HL-60/S4 treated with retinoic acid at 250 ng/mL for 4 days and 3 days (cell line): ENCODE data around the gene GBP5.
"Not testable (repeated sequence)": the region's sequence is repeated elsewhere in the genome, so short reads cannot be mapped to it uniquely, and the experiment has no call there.

ENCODE experiments used
- in situ Hi-C: fragments of 300-500 bp; cut with MboI; formaldehyde crosslinking; loops from 2 replicates; pipeline ENCODE4 v1.7.0; 2022; ENCODE audit warnings: low sequenced_read_pairs

The GBP5 gene, protein sequence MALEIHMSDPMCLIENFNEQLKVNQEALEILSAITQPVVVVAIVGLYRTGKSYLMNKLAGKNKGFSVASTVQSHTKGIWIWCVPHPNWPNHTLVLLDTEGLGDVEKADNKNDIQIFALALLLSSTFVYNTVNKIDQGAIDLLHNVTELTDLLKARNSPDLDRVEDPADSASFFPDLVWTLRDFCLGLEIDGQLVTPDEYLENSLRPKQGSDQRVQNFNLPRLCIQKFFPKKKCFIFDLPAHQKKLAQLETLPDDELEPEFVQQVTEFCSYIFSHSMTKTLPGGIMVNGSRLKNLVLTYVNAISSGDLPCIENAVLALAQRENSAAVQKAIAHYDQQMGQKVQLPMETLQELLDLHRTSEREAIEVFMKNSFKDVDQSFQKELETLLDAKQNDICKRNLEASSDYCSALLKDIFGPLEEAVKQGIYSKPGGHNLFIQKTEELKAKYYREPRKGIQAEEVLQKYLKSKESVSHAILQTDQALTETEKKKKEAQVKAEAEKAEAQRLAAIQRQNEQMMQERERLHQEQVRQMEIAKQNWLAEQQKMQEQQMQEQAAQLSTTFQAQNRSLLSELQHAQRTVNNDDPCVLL

DNA sequence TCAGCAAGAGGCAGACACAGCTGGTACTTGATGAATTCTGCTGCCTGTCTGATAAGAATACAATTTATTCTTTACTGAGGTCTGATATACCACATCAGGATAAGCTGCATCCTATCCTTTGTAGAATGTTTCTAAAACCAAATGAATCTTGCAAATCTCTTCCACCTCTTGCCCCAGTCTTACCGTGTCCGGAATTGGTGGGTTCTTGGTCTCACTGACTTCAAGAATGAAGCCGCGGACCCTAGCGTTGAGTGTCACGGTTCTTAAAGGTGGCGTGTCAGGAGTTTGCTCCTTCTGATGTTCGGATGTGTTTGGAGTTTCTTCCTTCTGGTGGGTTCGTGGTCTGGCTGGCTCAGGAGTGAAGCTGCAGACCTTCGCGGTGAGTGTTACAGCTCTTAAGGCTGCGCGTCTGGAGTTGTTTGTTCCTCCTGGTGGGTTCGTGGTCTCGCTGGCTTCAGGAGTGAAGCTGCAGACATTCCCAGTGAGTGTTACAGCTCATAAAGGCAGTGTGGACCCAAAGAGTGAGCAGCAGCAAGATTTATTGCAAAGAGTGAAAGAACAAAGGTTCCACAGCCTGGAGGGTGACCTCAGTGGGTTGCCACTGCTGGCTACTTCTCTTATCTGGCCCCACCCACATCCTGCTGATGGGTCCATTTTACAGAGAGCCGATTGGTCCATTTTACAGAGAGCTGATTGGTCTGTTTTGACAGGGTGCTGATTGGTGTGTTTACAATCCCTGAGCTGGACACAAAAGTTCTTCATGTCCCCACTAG is at the start of gene GBP5:
TSS of gene GBP5 (minus strand) at position 592 of the 773 bp plus-strand sequence. CDS start 3,305 bp downstream, outside the sequence.
- in situ Hi-C loops: not testable (repeated sequence)

DNA sequence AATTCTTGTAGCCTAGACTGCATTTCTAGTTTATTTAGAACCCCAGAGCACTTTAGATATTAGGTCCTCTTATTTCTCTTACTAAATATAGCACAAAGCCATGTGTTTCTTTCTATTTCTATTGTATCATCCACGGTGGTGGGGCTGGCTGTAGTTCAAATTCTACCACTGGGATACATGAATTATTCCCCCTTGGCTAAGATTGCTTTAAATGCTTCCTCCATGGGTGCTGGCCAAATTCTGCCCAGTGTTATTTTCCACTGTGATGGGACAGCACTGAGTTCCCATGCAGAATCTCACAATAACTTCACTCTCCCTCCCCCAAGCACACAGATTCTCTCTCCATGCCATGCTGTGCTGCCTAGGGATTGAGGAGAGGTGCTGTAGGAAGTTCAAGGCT is 49.7 kb upstream of the GBP5 start:
- in situ Hi-C loops: no loop called here

DNA sequence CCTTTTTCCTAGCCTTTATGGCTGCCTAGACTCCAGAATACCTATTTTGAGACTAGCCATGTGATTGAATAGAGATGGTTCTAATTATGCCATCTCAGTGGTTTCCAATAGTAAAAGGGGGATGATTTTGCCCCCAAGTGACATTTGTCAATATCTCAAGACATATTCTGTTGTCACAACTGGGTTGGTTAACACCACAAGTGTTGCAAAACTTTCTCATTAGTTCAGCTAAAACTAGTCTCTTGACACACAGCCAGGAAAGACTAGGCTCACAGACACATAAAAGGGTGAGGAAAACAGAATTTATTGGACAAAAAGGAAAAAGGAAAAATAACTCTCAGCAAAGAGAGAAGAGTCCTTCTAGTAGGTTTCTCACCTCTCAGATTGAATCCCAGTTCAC is 39.9 kb upstream of the GBP5 start:
- in situ Hi-C loops: no loop called here

DNA sequence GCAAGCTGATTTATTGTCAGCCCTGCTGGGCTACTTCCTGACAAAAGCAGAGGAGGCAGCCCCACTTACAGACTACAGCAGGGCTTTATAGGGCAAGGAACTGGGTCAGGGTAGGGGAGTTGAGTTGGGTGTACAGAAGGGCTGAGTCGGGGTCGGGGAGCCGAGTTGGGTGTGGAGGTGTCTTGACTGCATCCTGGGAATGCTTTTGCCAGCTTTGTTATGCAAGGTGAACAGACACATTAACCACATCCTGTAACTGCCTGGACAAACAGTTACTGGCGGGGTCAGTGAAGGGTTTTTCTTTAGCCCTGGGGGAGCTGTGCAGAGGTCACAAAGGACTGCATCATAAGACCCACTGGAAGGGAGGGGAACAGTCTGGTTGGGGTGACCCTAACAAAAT is 39.1 kb upstream of the GBP5 start:
- in situ Hi-C loops: no loop called here

DNA sequence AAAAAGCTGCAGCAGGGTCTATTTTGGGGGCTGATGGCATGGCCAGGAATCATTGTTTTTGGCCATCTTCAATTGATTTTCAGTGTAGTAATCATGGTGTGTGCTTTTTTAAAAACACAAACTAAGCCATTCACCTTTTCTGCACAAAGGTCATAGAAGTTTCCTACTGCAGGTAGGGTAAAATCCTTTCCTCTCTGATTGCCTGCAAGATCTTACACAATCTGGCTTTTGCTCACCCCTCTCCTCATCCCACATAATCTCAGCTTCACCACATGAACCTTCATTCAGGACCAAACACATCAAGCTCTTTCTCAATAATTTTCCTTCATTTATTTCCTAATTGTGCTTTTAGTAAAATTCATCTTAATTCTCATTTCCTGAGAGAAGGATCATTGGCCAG is 38.3 kb upstream of the GBP5 start:
- in situ Hi-C loops: no loop called here

DNA sequence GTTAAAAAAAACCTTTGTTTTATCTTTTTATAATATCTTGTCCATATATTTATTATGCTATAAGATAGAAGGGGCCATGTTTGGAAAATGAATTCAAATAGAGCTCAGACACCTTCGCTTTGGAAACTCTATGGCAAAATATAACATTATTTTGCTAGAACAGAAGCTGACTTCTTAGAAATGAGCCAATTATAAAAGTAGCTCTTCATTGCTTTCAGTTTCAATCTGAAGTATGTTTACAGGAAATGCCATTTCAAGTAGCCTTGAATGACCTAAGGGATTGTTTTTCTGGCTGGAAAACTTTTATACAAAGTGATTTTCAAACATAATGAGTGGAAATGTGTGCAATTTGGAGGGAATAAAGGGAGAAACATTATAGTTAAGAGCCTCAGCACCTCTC is 37.8 kb upstream of the GBP5 start:
- in situ Hi-C loops: no loop called here

DNA sequence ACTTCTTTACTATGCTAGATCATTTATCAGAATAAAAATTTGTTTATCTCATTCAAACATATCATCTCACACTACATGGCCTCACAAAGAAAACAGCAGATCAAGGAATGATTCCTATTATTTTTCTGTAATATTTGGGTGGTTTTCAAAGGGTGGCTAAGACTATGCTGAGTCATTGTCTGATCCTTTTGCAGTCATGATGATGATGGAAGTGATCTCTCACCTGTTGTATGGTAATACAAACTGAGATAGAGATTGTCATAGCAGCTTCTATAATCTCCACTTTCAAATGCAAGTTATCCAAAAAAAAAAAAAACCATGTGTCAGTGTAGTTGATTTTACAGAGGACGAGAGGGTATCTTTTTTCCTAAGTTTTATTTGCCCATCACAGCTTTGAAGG is 37.2 kb upstream of the GBP5 start:
- in situ Hi-C loops: no loop called here

DNA sequence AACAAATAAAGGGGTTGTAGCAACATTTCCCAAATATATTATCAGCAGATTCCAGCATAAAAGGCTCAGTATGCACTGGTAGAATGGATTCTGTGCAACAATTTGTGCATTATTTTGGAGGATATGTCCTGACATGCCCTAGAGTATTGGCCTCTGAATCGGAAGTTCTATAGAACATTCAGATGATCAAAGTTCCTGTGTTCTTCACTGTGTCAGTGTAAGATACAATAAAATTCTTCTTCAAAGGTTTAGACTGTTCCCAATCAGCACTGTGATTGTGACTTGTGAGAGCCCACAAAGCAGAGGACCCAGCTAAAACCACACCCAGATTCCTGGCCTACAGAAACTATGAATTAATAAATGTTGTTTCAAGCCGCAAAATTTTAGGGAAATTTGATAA is 33.6 kb upstream of the GBP5 start:
- in situ Hi-C loops: no loop called here

DNA sequence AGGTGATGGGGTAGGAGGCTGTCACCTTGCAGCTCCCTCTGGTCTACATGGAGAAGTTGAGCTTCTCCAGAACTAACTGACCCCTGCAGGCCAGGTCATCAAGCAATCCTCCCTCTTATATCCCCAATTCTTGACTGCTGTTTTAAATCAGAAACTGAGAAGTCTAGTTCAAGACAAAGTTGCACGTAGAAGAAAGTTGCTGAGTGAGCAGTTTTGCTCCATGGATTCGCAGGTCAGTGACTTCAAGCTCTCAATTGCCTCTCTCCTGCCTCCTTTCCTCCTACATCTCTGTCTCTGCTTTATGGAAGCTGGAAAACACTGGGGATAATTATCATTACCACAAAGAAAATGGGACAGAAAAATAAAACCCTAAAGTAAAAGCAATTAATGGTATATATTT is 32.8 kb upstream of the GBP5 start:
- in situ Hi-C loops: no loop called here

DNA sequence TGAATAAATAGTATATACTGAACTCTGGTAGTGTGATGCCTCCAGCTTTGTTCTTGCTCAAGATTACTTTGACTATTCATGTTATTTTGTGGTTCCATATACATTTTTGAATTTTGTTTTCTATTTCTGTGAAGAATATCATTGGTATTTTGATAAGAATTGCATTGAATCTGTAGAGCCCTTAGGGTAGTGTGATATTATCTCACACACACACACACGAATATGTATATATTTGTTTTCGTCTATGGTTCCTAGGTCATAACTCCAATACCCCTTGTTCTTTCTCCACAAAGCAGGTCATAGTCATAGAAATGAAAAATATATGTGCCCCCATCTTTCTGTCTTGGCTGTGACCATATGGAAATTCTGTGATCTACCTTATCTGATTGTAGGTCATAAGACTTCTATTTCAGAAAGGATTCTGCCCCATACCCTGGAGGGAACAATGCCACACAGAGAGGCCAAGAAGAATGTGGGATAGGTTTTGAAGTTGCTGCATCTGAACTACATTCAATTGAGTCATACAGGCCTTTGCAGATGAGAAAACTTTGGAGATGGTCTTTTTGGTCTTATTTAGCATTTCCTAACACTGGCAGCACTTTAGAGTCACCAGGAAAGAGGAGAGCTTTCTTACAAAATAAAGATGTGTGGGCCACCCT is 32.0 kb upstream of the GBP5 start:
- in situ Hi-C loops: no loop called here

DNA sequence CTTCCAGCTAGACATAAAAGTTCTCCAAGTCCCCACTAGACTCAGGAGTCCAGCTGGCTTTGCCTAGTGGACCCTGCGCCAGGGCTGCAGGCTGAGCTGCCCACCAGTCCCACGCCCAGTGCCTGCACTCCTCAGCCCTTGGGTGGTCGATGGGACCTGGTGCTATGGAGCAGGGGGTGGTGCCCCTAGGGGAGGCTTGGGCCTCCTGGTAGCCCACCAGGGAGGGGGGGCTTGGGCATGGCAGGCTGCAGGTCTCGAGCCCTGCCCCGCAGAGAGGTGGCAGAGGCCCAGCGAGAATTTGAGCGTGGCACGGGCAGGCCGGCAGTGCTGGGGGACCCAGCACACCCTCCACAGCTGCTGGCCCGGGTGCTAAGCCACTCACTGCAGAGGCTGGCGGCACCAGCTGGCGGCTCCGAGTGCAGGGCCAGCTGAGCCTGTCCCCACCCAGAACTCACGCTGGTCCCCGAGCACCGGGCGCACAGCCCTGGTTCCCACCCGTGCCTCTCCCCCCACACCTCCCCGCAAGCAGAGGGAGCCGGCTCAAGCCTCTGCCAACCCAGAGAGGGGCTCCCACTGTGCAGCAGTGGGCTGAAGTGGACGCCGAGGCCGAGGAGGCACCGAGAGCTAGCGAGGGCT is 30.2 kb upstream of the GBP5 start:
- in situ Hi-C loops: no loop called here

DNA sequence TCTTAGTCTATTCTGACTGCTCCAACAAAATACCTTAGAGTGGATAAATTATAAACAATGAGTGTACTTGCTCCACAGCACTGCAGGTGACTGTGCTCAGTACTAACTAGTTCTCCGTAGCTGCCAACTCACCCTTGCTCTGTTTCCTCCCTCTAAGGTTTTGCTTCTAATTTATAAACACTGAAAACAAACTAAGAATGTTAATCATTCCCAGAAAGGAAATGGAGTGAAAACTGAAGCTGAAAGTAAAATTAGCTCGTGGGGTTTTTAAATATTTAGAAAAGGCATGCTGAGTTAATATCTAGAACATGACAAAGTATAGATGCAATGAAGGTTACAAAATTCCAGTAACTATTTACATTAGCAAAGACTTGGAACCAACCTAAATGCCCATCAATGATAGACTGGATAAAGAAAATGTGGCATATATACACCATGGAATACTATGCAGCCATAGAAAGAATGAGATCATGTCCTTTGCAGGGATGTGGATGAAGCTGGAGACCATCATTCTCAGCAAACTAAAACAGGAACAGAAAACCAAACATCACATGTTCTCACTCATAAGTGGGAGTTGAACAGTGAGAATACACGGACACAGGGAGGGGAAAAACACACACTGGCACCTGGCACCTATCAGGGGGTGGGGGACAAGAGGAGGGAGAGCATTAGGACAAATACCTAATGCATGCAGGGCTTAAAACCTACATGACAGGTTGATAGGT is 27.2 kb upstream of the GBP5 start:
- in situ Hi-C loops: not testable (repeated sequence)

DNA sequence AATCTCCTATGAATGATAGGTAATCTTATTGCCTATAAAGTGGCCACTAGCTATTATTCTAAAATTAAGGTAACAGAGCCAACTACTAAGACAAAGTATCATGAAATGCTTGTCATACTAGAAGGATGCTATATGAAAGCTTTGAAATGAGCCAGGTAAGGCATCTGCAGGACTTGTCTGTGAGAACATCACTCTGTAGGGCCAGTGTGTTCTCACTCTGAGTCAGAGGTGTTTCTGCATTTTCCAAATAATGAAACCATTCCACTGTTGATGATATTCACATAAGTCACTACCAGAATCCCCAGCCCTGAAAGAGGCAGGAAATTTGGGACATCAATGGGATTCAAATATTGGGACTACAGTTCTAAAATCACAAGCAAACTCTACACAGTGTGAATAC is 25.8 kb upstream of the GBP5 start:
- in situ Hi-C loops: no loop called here

DNA sequence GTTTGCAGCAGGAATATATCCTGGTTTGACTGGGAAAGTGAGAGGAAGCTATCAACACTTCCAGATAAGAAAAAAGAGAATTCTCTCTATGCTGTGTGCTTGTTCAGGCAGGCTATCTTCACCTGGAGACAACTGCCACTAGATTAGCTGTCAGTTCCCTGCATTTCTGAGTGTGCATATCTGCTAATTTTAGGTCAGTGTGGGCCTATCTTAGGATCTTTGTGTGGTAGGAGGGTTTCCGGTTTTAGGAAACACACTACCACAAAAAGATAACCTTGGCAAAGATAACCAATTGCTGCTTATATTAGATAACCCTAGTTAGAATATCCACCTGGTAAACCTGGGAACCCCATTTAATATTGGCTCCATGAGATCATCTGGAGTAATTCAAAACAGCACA is 22.5 kb upstream of the GBP5 start:
- in situ Hi-C loops: no loop called here

DNA sequence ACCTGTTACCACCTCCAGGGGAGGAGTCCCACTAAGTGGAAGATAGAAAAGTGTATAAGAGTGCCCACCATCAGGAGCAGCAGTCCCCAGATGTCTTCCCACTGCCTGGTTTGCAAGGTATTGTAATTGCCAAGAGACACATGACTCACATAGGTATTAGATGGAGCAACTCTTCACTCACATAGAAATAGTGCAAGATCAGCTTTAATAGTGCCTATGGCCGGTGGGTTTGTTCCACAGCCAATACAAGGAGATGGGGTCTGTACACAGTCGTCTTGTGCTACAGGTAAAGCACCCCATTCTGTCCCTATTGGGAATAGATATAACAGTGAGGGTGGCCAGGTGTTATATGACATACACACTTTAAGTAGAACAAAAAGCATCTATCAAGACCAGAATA is 18.6 kb upstream of the GBP5 start:
- in situ Hi-C loops: no loop called here

DNA sequence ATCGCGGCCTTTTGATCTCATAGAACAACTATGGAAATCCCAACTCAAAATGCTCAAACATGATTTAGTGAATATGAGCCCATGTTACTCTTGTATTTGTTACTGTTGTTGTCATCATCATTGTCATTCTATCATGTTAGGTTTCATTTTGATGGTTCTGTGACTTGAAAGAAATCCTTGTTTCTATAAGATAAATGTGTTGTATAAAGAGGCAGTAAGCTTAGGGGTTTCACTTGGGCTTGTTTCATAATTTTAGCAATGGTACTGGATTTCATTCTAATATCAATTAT is 15.3 kb upstream of the GBP5 start:
- in situ Hi-C loops: no loop called here

DNA sequence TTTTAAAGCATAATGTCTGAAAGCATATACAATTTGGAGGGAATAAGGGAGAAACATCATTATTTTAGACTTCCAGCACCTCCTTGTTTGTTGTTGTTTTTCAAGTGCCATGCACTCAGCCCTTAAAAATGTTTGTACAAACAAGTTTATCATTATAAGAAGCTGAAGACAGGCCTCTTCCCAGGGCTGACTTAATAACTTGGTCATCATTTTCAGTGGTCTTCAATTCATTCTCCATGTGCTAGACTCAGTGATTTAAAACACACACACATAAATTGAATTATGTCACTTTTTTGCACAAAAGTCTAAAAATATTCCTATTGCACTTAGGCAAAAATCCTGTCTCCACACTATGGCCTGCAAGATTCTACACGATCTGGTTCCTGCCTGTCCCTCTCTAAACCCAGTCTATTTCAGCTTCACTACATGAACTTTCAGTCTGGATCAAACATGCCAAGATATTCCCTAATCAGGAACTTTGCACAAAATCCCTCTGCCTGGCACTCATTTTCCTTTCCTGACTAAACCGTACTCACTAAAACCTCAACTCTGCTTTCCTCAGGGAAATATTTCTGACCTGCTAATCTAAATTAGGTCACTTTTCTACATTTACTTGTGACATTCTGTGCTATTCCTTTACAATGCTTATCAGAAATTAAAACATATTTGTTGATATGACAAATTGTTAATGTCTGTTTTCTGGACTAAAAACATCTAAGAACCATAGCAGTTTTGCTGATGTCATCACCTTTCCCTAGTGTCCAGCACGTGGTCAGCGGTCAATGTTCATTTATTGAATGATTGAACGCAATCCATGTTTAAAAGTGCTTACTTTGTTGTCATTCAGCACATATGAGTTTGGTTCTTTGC is 14.8 kb upstream of the GBP5 start:
- in situ Hi-C loops: no loop called here

DNA sequence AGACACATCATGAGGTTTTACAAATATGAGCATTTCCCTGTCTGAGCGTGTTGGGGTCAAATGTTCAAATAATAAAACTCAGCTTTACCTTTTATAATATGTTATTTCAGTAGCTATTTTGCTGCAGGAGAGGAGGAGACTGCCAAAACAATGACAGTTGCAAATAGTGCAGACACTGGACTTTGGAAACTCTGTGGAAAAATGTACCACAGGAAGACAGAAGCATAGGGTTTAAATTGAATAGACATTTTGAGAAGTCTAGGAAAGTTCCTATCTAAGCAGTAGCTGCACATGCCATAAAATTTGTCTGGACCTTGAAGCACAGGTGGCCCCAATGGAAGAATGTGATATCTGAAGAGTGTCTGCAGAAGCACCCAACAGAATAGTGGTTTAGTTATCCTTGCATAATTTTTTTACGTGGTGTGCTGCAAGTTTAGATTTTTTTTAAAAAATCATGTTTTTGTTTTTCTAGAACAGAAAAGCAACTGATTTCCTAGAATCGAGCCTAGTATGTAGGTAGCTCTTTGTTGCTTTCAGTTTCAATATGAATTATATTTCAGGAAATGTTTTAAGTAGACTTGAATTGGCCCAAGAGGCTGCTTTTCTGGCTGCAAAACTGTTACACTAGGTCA is 14.0 kb upstream of the GBP5 start:
- in situ Hi-C loops: no loop called here

DNA sequence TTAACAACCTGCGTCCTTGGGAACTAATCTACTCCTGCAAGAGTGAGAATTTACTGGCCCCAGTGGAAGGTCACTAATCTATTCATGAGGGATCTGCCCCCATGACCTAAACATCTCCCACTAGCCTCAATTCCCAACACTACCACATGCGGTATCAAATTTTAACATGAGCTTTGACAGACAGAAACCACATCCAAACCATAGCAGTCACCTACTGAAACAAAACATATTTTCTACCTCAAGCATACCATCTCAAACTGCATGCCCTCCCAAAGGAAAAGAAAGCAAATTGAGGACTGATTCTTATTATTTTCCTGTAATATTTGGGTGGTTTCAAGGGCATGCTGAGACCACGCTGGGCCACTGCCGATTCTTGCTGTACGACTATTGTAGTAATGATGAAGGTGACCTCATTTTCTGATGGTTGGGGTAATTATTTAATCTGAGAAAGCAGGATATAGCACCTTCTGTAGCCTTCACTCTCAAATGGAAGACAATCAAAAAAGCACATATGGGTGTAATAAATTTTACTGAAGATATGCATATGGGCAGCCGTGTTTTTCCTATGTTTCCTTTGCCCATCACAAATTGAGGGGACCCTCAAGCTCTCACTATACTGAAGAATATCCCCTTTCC is 13.2 kb upstream of the GBP5 start:
- in situ Hi-C loops: no loop called here
